HG02884 (cell line): ENCODE data around the gene MAPK14.
A peak's percentile ranks its signal among the peaks of the same experiment; 100 is the strongest.
"Not testable (repeated sequence)": the region's sequence is repeated elsewhere in the genome, so short reads cannot be mapped to it uniquely, and the experiment has no call there.

Experiments
- ATAC-seq: cut with Tn5 transposase; IDR thresholded peaks from one replicate; pipeline ENCODE4 v1.9.1; 2021; ENCODE audit warnings: mild to moderate bottlenecking, moderate library complexity; ENCODE audit not compliant: unreplicated experiment

Gene MAPK14

DNA sequence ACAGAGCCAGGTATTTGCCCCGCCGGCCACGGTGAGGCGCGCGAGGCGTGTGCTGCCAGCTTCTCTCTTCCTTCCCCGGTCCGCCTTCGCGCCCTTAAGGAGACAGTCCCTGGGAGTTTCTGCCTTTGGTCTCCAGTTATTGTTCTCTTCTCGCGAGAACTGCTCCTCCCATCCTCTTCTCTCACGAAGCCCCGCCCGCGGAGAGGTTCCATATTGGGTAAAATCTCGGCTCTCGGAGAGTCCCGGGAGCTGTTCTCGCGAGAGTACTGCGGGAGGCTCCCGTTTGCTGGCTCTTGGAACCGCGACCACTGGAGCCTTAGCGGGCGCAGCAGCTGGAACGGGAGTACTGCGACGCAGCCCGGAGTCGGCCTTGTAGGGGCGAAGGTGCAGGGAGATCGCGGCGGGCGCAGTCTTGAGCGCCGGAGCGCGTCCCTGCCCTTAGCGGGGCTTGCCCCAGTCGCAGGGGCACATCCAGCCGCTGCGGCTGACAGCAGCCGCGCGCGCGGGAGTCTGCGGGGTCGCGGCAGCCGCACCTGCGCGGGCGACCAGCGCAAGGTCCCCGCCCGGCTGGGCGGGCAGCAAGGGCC, at the start of gene MAPK14:
MAPK14 (plus strand) TSS at position 308 of the 587 bp plus-strand sequence. CDS start 350 bp downstream, outside the sequence.
- peak; percentile 71 for ATAC-seq

DNA sequence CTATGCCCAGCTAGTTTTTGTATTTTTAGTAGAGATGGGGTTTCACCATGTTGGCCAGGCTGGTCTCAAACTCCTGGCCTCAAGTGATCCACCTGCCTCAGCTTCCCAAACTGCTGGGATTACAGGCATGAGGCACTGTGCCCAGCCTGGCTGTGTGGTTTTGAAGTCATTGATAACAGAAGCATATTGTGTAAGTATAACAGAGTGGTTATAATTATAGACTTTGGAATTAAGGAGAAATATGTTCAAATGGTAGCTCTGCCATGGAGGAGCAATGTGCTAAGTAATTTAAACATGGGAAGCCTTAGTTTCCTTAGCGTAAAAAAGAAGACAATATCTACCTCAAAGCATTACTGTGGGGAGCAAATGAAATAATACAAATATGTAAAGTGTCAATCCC, 47.5 kb upstream of the MAPK14 start:
- ATAC-seq, result not testable (repeated sequence)

DNA sequence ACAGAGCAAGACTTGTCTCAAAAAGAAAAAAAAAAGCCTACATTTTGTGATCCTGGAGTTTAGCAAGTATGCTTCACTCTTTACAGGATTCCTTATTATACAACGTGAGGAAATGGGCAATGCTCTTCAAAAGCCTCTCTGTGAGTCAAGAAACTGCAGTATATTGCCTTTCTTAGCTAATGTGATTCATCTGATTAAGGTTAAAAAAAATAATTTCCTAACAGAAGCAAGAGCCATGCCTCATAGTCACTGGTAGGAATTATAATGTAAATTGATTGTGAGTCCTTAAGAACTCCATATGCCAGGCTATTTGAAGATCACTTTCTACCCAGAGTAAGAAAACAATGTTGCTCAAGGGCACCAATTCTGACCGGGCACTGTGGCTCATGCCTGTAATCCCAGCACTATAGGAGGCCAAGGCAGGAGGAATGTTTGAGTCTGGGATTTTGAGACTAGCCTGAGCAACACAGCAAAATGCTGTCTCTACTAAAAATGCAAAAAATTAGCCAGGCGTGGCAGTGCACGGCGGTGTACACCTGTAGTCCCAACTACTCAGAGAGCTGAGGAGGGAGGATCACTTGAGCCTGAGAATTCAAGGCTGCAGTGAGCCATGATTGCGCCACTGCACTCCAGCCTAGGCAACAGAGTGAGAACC, 46.5 kb upstream of the MAPK14 start:
- no peak for ATAC-seq

DNA sequence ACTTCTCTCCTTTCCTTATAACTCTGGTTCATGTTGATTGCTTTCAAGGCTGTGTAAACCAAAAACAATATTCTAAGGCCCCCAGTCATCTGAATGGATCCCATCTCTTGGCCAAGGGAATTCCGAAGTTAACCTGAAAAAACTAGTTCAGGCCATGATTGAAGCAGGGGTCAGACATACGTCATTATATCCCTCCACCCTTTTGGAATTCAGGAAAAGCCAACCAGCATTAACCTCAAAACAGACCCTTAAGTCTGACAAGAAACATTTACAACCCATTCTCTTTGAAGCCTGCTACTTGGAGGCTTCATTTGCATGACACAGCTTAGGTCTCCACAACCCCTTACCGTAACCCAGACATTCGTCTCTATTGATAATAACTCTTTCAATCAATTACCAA, 42.9 kb upstream of the MAPK14 start:
- no peak for ATAC-seq

DNA sequence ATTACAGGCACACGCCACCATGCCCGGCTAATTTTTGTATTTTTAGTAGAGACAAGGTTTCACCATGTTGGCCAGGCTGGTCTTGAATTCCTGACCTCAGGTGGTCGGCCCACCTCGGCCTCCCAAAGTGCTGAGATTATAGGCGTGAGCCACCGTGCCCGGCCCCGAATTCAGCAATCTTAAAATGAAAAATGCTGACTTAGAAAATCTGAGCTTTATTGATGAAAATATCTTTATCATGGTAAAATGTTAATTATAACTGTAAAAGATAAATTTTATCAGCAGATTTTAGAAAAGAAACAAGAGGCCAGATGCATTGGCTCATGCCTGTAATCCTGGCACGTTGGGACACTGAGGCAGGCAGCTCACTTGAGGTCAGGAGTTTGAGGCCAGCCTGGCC, 39.6 kb upstream of the MAPK14 start:
- not testable (repeated sequence) for ATAC-seq

DNA sequence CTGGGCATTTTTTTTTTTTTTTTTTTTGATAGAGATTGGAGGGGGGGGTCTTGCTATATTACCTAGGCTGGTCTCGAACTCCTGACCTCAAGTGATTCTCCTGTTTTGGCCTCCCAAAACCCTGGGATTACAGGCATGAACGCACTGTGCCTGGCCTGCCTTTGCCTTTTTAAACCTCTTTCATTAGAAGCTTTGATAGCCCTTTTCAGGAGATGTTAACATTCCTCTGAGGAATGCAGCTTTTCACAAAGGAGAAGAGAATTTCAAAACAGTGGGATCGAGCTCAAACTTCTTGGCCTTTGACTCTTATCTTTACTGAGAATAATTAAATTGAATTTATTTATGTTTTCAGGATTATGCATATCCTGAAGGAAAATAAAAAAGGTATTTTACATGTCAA, 34.5 kb upstream of the MAPK14 start:
- no peak for ATAC-seq

DNA sequence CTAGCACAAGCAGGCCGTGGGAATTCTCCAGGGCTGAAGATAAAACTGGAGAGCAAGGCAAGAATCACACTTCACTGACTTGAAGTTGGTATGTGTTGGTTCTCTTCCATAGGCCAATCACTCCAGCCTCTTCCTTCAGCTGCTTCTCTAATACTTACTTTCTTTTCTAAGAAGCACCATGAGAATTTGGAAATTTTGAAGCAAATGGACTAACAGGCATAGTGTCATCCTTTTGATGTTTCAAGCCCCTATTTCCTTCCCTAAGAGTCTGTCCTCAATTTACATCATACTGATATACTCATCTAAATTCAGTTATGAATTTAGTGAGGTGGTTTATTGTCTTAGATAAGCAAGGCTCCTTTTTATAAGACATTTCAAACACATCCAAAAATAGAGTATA, 27.2 kb upstream of the MAPK14 start:
- ATAC-seq, result no peak

DNA sequence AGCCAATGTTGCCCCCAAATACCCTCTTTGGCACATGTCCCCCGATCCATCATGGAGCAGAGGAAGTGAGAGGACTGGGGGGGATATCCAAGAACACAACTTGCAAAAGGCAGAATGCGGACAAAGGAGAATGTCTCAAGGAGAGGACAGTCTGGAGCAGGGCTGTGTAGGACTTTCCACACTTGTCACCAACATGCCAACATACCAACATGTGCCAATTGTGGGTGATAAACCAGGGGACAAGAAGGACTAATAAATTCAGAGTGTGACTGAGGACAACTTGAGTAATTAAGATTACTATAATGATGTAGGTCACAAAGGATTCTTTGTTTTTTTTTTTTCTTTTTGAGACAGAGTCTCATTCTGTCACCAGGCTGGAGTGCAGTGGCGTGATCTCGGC, 11.9 kb upstream of the MAPK14 start:
- ATAC-seq, result no peak

DNA sequence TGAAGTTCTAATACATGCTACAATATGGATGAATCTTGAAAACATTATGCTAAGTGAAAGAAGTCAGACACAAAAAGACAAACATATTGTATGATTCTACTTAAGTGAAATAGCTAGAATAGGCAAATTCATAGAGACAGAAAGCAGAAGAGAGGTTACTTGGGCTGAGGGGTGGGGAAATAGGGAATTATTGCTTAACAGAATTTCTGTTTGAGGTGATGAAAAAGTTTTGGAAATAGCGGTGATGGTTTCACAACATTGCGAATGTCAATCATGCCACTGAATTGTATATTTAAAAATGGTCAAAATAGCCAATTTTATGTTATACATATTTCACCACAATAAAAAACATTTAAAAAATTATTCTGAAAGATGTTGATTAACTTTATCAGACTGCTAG, 9.3 kb upstream of the MAPK14 start:
- no peak for ATAC-seq

DNA sequence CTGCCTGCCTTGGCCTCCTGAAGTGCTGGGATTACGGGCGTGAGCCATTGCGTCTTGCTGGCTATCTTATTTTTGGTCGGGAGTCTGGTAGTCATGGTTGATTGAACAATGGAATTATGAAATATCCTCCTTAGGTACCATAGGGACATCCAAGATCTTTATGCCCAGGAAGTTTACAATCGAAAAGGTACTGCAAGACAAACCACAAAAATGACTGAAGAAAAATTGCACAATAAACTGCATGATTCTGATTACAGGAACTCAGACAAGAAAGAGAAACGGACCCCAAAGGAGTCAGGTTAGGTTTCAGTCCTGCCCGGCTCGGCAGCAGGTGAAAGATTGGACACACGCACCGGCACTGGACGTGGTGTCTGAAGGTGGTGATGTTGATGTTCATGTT, 8.4 kb upstream of the MAPK14 start:
- no peak for ATAC-seq

DNA sequence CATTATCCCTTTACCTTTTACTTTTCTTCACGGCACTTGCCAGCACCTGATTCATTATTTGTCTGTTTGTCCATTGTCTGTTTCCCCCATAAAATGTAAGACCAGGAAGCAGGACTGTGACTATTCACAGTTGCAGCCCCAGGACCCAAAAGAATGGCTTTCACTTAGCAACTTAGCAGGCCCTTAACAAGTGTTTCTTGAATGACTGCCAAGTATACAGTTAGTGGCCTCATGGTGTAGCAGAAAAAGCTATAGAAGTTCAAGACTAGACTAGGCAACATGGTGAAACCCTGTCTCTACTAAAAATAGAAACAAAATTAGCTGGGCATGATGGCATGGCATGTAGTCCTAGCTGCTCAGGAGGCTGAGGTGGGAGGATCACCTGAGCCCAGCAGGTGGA, 7.5 kb upstream of the MAPK14 start:
- no peak for ATAC-seq

DNA sequence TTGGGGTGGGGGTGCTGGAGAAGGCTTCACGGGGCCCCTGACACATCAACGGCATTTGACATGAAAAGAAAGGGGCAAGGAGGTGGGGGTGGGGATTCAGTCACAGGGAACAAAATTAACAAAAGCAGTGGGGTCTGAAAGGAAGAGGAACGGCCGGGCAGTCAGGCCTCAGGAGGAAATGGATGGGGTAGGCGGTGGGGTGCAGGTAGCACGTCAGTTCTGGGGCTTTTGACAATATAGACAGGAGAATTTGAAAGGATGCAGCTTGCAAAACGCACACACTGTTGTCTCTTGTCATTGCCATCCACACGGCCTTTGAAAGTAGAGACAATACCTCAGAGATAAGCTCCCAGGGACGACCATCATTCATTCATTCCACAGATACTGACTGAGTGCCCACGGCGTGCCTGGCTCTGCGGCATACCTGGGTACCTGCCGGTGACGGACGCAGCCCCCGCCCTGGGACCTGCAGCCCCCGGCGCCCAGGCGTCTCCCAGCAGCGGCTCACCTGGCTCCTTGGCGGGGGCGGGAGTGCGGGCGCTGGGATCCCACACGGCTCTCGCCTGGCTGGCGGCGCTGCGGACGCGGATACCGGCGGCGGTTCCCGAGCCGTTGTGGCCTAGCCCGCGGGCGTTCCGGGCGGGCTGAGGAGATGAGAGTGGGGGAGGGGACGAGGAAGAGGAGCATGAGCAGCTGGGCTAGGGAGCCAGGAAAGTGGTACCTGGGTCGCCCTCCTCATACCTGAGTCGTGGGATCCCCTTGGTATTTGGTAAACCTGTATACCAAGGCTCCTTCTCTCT, 3.4 kb upstream of the MAPK14 start, which contains the start of gene SLC26A8:
SLC26A8 (minus strand) TSS at position 646 of the 800 bp plus-strand sequence. CDS start 4,934 bp downstream, outside the sequence.
- ATAC-seq, result no peak

DNA sequence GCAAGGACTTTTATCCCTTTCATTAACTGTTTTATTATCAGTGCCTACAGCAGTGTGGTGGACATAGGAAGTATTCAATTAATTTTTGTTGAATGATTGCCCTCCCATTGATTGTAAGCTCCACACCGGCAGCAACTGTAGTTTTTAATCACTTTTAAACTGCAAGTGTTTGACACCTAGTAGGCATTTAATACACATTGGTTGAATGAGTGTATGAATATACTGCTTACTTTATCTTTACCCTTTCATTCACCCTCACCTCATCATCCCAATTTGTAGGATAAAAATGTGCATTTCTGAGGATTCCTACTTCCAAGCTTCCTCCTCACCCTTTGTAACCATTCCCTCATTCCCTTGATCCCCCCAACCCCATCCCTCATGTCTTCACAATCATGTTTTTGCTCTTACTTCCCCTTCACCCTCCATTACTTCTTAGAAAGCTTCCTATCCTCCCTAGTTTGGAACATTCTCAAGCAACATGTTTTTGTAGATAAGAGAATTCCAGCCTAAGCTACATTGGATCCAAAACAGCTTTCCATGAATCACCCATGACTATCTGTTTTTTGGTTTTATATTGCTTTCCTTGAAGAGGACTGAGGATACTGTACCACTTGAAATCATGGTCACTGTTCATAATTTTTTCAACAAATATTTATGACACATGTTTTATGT, 2.2 kb upstream of the MAPK14 start:
- no peak for ATAC-seq

DNA sequence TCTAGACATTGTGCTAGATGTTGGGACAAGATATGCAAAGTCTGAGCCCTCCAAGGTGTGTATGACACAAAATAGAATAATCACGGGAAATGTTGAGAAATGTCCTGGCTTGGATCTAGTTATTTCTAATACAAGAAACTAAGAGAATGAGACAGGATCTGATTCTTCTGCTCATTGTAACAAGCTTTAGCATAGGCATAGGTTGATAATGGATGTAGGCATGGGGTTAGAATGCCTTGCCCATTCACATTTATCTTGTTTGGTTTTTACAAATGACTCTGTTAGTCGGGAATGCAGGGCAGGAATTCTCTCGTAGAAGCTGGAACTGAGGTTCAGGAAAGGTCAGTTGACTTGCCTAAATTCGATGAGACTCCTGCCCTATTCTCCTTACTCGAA, 1.7 kb upstream of the MAPK14 start:
- no peak for ATAC-seq

DNA sequence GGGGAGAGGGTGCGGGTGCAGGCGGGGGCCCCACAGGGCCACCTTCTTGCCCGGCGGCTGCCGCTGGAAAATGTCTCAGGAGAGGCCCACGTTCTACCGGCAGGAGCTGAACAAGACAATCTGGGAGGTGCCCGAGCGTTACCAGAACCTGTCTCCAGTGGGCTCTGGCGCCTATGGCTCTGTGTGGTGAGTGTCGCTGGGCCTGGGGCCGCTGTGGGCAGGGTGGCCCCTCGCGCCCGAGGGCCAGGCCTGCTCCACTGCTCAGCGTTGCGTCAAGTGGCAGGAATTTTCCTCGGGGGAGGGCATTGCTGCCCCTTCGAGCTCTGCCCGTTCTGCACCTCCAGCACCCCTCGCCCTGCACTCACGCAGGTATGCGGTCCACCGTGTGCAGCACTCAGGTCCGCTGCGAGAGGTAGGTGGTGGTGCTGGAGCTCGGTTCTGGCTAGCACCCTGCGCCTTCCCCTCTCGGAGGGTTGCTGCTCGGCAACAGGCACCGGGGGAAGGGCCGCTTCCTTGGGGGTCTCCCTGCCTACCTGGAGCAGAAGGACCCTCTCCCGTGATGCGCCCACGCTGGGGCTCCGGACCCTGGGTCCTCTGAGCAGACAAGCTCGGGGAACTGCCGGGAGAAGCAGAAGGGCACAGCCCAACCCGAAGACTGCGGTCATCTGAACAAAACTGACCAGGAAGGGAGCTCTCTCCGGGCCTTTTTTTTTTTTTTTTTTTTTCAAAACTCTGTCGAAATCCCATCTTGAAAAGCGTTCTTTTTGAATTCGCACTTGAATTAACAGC, 674 bp downstream of the MAPK14 start:
- ATAC-seq, result peak; percentile 19

DNA sequence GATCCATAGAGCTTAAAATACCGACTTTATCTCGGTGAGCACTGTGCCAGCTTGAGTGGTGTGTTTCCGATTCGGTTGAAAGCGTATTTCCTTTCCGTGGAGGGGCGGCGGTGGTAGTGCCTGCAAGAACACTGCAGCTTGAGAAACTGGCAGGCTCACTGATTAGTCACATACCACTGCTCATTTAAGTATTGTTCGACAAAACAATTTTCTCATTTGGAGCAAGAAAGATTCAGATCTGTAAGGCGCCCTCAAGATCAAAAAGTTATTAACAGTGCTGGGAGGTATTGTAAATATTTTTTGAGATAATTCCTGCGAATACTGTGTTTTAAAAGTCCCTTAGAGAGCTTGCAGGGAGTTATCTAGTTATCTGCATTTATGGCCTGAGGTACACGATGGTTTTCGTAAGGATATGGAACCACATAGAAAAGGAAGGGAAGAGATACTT, 1.3 kb downstream of the MAPK14 start:
- no peak for ATAC-seq

DNA sequence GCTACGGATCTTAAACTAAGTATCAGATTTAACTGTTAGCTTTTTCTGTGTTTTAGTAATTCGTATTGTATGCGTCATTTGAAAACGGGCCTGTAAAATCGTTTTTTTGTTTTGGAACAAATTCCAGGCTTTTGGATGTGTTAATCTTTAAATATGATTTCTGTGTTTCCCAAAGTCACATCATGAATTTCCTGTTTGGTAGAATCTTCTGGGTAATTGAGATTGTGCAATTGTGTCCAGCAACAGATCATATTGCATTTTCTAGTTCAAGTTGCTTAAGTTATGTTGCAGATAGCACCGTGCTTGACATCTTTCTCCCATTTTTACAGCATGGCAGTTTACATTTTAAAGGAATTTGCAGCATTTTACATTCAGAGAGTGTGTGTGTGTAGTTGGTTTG, 1.9 kb downstream of the MAPK14 start:
- no peak for ATAC-seq

DNA sequence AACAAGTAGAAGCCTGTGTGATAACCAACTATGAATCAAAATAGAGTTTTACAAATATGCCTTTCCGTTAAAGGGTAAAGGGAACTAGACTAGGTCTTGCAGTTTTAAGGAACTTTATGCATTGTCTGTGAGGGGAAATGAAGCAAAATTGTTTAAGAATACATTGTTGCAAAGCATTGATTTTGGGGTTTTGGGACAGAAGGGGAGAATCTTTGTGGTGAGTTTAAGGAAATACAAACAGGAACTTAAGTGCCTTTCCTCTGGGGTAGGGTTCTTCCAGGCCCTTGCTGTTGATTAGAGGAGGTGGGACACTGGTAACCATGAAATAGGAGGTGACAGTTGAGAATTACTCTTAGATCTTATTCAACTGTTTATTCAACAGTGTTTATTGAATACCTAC, 4.7 kb downstream of the MAPK14 start:
- ATAC-seq, result no peak

DNA sequence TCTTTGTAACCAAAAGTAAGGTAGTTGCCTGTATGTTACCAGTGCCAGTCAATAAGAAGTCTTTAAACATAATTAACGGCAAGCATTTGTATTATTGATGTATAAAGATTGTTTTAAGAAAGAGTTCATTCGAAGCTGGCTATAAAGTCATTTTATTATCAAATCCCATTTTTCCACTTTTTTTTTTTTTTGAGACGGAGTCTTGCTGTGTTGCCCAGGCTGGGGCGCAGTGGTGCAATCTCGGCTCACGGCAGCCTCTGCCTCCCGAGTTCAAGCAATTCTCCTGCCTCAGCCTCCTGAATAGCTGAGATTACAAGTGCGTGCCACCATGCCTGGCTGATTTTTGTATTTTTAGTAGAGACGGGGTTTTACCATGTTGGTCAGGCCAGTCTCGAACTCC, 5.5 kb downstream of the MAPK14 start:
- ATAC-seq, result not testable (repeated sequence)

DNA sequence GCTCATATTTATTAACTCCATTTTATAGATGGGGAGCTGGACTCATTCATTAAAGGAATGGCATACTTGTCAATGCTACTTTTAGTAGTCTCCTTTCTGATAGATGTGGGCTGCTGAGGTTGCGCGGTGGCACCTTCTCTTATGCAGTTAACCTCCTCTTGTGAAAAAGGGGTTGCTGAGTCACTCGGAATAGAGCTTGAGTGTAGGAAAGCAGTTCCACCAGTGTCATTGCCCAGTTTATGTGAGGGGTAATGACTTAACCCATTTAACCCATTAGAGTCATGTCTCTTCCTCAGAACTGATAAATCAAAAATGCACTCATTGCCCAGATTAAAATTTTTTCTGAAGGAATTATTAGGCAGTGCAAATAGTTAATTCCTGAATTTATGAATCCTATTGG, 6.3 kb downstream of the MAPK14 start:
- ATAC-seq, result no peak

DNA sequence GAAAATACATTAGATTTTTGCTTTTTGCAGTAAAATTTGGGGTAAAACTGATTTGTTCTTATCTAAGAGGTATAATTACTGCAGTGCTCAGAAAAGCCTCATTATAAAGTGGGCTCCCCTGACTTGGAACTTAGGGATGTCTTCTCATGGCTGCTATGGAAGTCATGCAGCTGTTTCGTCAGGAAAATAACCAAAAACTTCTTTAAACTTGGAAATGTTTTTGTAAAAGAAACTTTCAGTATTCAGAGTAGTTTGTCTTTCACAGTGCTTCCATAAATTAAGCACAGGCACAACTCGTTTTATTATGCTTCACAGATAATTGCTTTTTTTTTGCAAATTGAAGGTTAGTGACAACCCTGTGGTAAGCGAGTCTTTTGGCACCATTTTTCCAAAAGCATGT, 6.8 kb downstream of the MAPK14 start:
- ATAC-seq, result no peak
